CD8-positive, alpha-beta memory T cell (primary cell): ENCODE results near the gene GGACT. TPM values are rescaled to one million over a fixed set of nuclear protein-coding genes. Genes with fewer than 3 reads are reported as not detected.
A peak's percentile ranks its signal among the peaks of the same experiment; 100 is the strongest.

ENCODE experiments used
- CTCF ChIA-PET: fragments of 350-600 bp; sonication (Branson Sonifier 250); formaldehyde crosslinking; loops from one replicate; lab custom pipeline; 2021; ENCODE audit warnings: antibody characterized with exemption; lab: Charles Lee
- POLR2A ChIA-PET: fragments of 350-600 bp; sonication (Branson Sonifier 250); formaldehyde crosslinking; loops from one replicate; lab custom pipeline; 2021; ENCODE audit warnings: antibody characterized with exemption; lab: Charles Lee
- DNase-seq, 5 donors: peaks; one replicate each; pipeline versions ENCODE4 v3.0.0 to v3.0.0-alpha.2; 2020 to 2022; ENCODE audit warnings: mixed read lengths in 1 of 5
- H3K27ac ChIP-seq: one replicate; pipeline ENCODE4 v1.7.0; 2013; ENCODE audit warnings: low read depth, mild to moderate bottlenecking, low read length, moderate library complexity
- H3K27me3 ChIP-seq: 2 replicates; pipeline ENCODE4 v1.7.0; 2013; ENCODE audit warnings: low read length, mild to moderate bottlenecking; ENCODE audit not compliant: insufficient read depth, poor library complexity, severe bottlenecking
- H3K36me3 ChIP-seq: 2 replicates; pipeline ENCODE4 v1.7.0; 2013; ENCODE audit warnings: mild to moderate bottlenecking, low read length, moderate library complexity; ENCODE audit not compliant: insufficient read depth
- H3K4me1 ChIP-seq: 2 replicates; pipeline ENCODE4 v1.7.0; 2013; ENCODE audit warnings: mild to moderate bottlenecking, low read length, moderate library complexity; ENCODE audit not compliant: insufficient read depth
- H3K4me3 ChIP-seq: 2 replicates; pipeline ENCODE4 v1.7.0; 2013; ENCODE audit warnings: mild to moderate bottlenecking, low read length
- H3K9me3 ChIP-seq: 2 replicates; pipeline ENCODE4 v1.7.0; 2013; ENCODE audit warnings: mild to moderate bottlenecking, low read length
- H3K27ac Mint-ChIP-seq, 8 donors: one replicate each; pipeline ENCODE4 v1.8.0; 2020 to 2021; ENCODE audit warnings: mixed read lengths in 8 of 8, mild to moderate bottlenecking in 6 of 8, inconsistent platforms in 3 of 8, moderate library complexity in 3 of 8
- H3K27me3 Mint-ChIP-seq, 2 donors: one replicate each; pipeline ENCODE4 v1.8.0; 2020 to 2021; ENCODE audit warnings: mixed read lengths in 2 of 2, mild to moderate bottlenecking in 1 of 2, moderate library complexity in 1 of 2
- H3K36me3 Mint-ChIP-seq, 3 donors: one replicate each; pipeline ENCODE4 v1.8.0; 2020 to 2021; ENCODE audit warnings: mixed read lengths in 3 of 3, inconsistent platforms in 1 of 3, mild to moderate bottlenecking in 1 of 3
- H3K4me1 Mint-ChIP-seq, 3 donors: one replicate each; pipeline ENCODE4 v1.8.0; 2020 to 2021; ENCODE audit warnings: mixed read lengths in 3 of 3, inconsistent platforms in 1 of 3, mild to moderate bottlenecking in 1 of 3
- H3K4me3 Mint-ChIP-seq, 7 donors: one replicate each; pipeline ENCODE4 v1.8.0; 2020 to 2021; ENCODE audit warnings: mixed read lengths in 7 of 7, mild to moderate bottlenecking in 6 of 7, moderate library complexity in 4 of 7, inconsistent platforms in 2 of 7
- H3K9me3 Mint-ChIP-seq, 5 donors: one replicate each; pipeline ENCODE4 v1.8.0; 2020 to 2022; ENCODE audit warnings: mixed read lengths in 5 of 5, mild to moderate bottlenecking in 3 of 5, moderate library complexity in 2 of 5, inconsistent platforms in 1 of 5
- polyA plus RNA-seq: library from polyadenylated mRNA; unstranded; fragments of 300-500 nt; fragmentation: Illumina TruSeq; gene quantifications from one replicate; pipeline ENCODE4 v1.2.3, GENCODE V29; 2021
- total RNA-seq, 2 experiments: library from RNA; stranded (reverse); gene quantifications; one replicate each; pipeline ENCODE4 v1.2.3, GENCODE V29; 2021

GGACT gene
- total and polyA plus RNA-seq, 3 experiments from 2014 or later, result 4.9 to 9.2 (median 5.7) TPM

DNA sequence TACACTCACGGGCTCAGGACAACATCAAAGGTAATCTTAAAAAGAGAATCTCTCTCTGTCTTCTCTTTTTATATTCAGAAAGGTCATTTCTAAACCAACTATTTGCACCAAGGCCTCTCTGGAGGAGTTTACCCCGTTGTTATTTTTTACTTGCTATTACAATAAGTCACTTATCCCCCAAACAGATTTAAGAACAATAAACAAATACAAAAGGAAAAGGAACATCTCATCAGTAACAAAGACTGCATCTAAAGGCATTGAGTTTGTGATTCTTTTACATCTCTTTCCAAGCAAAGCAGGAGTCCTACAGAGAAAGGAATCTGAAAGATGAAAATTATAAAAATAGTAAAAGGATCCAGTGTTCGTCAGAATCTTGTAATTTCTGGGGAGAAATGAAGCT lies 75.4 kb downstream of the GGACT start:
- peaks cover 0 to 3% (median 1%) of the 10 kb centered on the region in 3 donors for H3K36me3 Mint-ChIP-seq
- Histone ChIP-seq H3K4me3 (no peak overlapping the region), H3K4me1 (peaks cover 7% of the 10 kb centered on the region), H3K27me3 (no peaks in the 10 kb centered on the region), H3K9me3 (no peaks in the 10 kb centered on the region), H3K27ac (no peak overlapping the region), H3K36me3 (no peaks in the 10 kb centered on the region)
- H3K4me3 Mint-ChIP-seq, result no peak overlapping the region
- POLR2A ChIA-PET, result no interaction called here
- no peak for DNase-seq
- no peaks in the 10 kb centered on the region for H3K9me3 Mint-ChIP-seq
- no peaks in the 10 kb centered on the region for H3K27me3 Mint-ChIP-seq
- H3K4me1 Mint-ChIP-seq, result peaks cover 9 to 17% (median 15%) of the 10 kb centered on the region in 3 donors
- CTCF ChIA-PET, result interaction anchor here (2.3 to 9.6 kb wide), 2 partner anchors 10 to 857 kb away, joined by 9 to 76 read pairs; no protein-coding TSS in a partner anchor
- no peak overlapping the region for H3K27ac Mint-ChIP-seq

DNA sequence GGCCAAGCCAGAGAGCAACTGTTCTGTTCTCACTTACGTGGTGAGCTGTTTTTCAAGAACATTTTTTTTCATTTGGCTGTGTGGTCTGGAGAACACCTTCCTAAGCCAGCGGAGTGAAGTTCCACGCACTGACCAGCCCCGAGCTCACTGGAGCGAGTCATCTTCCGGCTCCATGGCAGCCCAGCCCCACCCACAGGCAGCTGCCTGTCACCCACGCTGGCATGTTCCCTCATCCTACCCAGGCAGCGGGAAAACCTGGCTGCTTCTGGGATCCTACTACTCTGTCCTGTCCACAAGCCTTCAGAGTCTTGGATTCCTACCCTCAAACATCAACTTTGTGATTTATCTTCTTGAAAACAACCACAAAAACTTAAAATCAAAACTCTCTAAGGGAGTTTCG lies 76.2 kb downstream of the GGACT start:
- ChIA-PET CTCF (interaction anchor here (1.4 to 9.6 kb wide), 3 partner anchors 9 to 856 kb away, joined by 3 to 76 read pairs (median 9); no protein-coding TSS in a partner anchor), POLR2A (no interaction called here)
- no peak overlapping the region for H3K27ac Mint-ChIP-seq
- H3K4me3 Mint-ChIP-seq, result no peak overlapping the region
- H3K4me1 ChIP-seq, result peaks cover 1% of the 10 kb centered on the region
- no peaks in the 10 kb centered on the region for H3K27me3 ChIP-seq
- H3K36me3 Mint-ChIP-seq, result peaks cover 0 to 3% (median 1%) of the 10 kb centered on the region in 3 donors
- no peaks in the 10 kb centered on the region for H3K9me3 Mint-ChIP-seq
- no peaks in the 10 kb centered on the region for H3K9me3 ChIP-seq
- no peak for DNase-seq
- no peak overlapping the region for H3K27ac ChIP-seq
- H3K27me3 Mint-ChIP-seq, result no peaks in the 10 kb centered on the region
- no peaks in the 10 kb centered on the region for H3K36me3 ChIP-seq
- peaks cover 5 to 9% (median 8%) of the 10 kb centered on the region in 3 donors for H3K4me1 Mint-ChIP-seq
- no peak overlapping the region for H3K4me3 ChIP-seq

DNA sequence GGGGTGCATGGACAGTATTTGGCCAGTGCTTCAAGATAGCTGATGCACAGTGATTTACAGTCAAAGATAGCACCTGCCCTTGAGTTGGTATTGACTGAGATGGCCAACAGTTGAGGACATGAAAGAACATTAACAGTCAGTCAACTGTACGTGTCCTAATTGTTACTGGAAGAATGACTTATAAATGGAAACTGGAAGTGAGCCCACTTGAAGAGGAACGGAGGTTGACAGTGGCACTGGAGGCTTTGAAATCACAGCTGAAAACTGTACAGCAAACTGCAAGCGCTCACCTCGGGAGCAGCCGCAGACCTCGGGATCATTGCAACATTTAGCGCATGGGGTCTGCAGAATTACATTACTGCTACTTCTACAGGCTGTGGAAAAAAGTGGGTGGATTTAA lies 77.1 kb downstream of the GGACT start:
- no peak overlapping the region for H3K27ac ChIP-seq
- H3K4me3 ChIP-seq, result no peak overlapping the region
- H3K27me3 Mint-ChIP-seq, result no peaks in the 10 kb centered on the region
- peak overlapping the region in 1 of 8 donors; percentile 18 for H3K27ac Mint-ChIP-seq
- H3K9me3 Mint-ChIP-seq, result no peaks in the 10 kb centered on the region
- H3K4me3 Mint-ChIP-seq, result no peak overlapping the region
- peaks cover 0 to 1% (median under 1%) of the 10 kb centered on the region in 3 donors for H3K36me3 Mint-ChIP-seq
- H3K27me3 ChIP-seq, result no peaks in the 10 kb centered on the region
- H3K4me1 ChIP-seq, result no peaks in the 10 kb centered on the region
- no peaks in the 10 kb centered on the region for H3K36me3 ChIP-seq
- H3K4me1 Mint-ChIP-seq, result peaks cover 8 to 13% (median 11%) of the 10 kb centered on the region in 3 donors
- ChIA-PET CTCF (interaction anchor here (1.4 to 9.6 kb wide), 2 partner anchors 594 to 855 kb away, joined by 3 to 76 read pairs; no protein-coding TSS in a partner anchor), POLR2A (no interaction called here)
- H3K9me3 ChIP-seq, result no peaks in the 10 kb centered on the region
- DNase-seq, result no peak

DNA sequence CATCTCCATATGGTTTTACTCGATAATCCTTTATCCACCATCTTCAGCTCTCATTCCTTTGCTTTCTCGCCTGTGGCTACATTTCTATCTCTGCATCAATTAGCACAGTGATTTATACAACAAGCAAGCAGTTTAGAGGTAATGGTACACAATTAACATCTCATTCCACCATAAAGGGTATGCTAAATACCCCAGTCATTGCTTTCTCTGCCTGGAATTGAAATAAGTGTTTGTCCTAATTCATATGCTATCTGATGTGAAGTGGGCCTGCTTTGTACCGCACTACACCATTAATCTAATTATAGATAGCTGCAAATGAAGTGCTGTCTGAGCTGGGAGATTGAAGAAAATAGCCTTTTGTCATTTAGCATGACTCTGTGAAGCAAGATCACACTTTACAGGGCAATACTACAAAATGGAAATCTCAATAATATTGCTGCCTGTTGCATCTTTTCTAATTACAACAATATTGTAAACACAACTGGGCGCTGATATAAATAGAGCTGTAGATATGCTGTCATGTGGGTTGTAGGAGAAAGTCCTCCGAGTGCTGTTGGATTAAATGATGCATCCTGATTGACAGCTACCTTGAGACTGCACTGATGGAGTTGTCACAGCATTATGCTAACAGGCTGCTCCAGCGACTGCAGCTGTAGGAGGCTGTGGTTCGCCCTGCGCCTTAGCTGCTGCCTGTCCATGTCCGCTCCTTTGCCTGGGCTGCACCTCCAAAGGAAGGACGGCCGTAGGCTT lies 78.2 kb downstream of the GGACT start:
- Histone ChIP-seq H3K9me3 (no peaks in the 10 kb centered on the region), H3K27me3 (no peaks in the 10 kb centered on the region), H3K27ac (no peak overlapping the region), H3K4me1 (no peaks in the 10 kb centered on the region), H3K4me3 (no peak overlapping the region), H3K36me3 (no peaks in the 10 kb centered on the region)
- Mint-ChIP-seq H3K27ac (no peak overlapping the region), H3K4me3 (no peak overlapping the region), H3K36me3 (peaks cover 0 to 1% (median 0%) of the 10 kb centered on the region in 3 donors), H3K27me3 (no peaks in the 10 kb centered on the region), H3K9me3 (no peaks in the 10 kb centered on the region), H3K4me1 (peaks cover 17 to 24% (median 20%) of the 10 kb centered on the region in 3 donors)
- ChIA-PET CTCF (interaction anchor here (0.6 to 9.6 kb wide), 2 partner anchors 439 to 854 kb away, joined by 3 to 76 read pairs; no protein-coding TSS in a partner anchor), POLR2A (no interaction called here)
- DNase-seq, result no peak

DNA sequence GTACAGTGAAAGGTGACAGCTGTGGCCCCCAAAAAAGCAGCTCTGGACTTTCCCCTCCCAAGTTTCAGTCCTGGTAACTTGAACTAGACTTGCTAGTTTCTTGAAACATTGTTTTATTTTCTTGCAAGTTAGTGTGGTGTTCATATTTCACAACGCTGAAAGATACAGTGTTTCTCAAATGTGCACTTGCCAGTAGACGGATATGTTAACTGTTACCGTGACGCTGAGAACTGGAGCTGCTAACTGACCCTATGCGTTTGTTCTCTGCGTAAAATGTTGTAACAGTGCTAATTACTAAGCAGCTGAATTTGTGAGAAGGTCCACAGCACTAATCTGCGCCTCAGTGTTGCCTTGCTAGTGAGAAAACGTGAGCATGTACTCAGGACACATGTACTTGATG lies 79.6 kb downstream of the GGACT start:
- H3K4me1 Mint-ChIP-seq, result peaks cover 15 to 28% (median 19%) of the 10 kb centered on the region in 3 donors
- H3K27ac ChIP-seq, result no peak overlapping the region
- H3K27me3 Mint-ChIP-seq, result no peaks in the 10 kb centered on the region
- H3K27me3 ChIP-seq, result no peaks in the 10 kb centered on the region
- H3K9me3 Mint-ChIP-seq, result no peaks in the 10 kb centered on the region
- ChIA-PET POLR2A (interaction anchor here (0.6 kb wide), 1 partner anchor 1054 kb away, joined by 7 read pairs; no protein-coding TSS in a partner anchor), CTCF (no interaction called here)
- no peak overlapping the region for H3K4me3 ChIP-seq
- H3K36me3 ChIP-seq, result no peaks in the 10 kb centered on the region
- no peaks in the 10 kb centered on the region for H3K4me1 ChIP-seq
- no peak overlapping the region for H3K4me3 Mint-ChIP-seq
- no peak for DNase-seq
- H3K9me3 ChIP-seq, result no peaks in the 10 kb centered on the region
- no peak overlapping the region for H3K27ac Mint-ChIP-seq
- peaks cover 0 to 4% (median 0%) of the 10 kb centered on the region in 3 donors for H3K36me3 Mint-ChIP-seq

DNA sequence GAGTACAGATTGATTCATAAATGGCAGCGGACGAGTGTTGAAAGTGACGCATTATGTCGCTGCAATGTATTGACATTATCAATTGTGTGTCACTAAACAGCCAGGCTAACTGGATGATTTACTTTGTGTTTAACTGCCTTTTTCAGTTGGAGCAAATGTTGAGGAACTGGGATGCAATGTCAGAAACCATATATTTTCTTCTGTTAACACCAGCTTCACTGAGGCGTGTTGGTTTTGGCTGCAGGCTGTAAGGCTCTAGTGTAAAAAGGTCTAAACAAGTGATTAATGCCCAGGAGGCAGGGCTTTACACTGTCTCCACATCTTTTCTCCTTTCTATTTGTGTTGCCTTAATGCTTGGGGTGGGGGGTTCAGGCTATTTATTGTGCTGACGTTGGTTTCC lies 80.1 kb downstream of the GGACT start:
- Mint-ChIP-seq H3K27me3 (no peaks in the 10 kb centered on the region), H3K27ac (no peak overlapping the region), H3K4me3 (no peak overlapping the region), H3K36me3 (peaks cover 0 to 4% (median 0%) of the 10 kb centered on the region in 3 donors), H3K4me1 (peaks cover 15 to 28% (median 19%) of the 10 kb centered on the region in 3 donors), H3K9me3 (no peaks in the 10 kb centered on the region)
- Histone ChIP-seq H3K36me3 (no peaks in the 10 kb centered on the region), H3K27ac (no peak overlapping the region), H3K4me3 (no peak overlapping the region), H3K4me1 (no peaks in the 10 kb centered on the region), H3K9me3 (no peaks in the 10 kb centered on the region), H3K27me3 (no peaks in the 10 kb centered on the region)
- no peak for DNase-seq
- CTCF ChIA-PET, result no interaction called here
- POLR2A ChIA-PET, result interaction anchor here (0.6 kb wide), 1 partner anchor 1053 kb away, joined by 7 read pairs; no protein-coding TSS in a partner anchor

DNA sequence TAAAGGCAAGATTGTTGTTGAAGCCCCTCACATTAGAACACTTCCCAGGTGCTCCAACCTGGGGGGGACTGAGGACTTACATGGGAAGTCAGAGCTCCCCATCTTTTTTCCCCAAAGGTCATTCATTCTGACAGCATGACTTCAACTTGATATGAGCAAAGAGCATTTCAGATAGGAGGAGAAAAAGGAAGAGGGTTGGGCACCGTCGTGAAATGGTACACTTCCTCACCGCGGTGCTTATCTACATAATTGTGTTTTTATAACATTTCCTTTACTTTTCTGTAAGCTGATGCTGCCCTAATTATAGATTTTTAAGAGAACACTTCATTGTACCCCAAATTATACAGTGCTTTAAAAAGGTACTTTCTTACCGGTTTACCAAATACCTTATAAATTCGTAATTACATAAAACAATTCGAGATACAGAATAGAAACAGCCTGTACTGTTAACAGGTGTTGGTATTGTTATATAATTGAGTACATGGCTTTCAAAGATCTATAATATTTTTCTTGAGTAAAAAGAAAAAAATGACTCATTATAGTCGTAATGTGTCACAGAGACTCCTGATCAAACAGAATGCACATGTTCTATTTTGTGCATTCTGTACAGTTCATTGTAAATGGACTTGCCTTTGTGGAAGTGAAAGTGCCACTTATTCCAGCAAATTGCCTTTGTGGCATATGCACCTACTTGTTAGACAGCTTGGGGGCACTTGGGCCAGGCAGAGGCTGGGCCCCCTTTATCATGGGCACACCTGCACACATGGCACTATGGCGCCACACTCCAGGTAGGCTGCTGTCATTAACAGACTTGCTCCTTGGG lies 81.8 kb downstream of the GGACT start:
- H3K27me3 Mint-ChIP-seq, result no peaks in the 10 kb centered on the region
- H3K27ac ChIP-seq, result no peak overlapping the region
- no peaks in the 10 kb centered on the region for H3K9me3 Mint-ChIP-seq
- no peaks in the 10 kb centered on the region for H3K4me1 ChIP-seq
- peaks cover 0 to 5% (median 3%) of the 10 kb centered on the region in 3 donors for H3K36me3 Mint-ChIP-seq
- ChIA-PET POLR2A (no interaction called here), CTCF (interaction anchor here (1.9 kb wide), 1 partner anchor 8 kb away, joined by 6 read pairs; no protein-coding TSS in a partner anchor)
- H3K4me3 ChIP-seq, result no peak overlapping the region
- peak overlapping the region in 5 of 8 donors; percentile 31 to 83 (median 70) for H3K27ac Mint-ChIP-seq
- DNase-seq, result no peak
- no peaks in the 10 kb centered on the region for H3K27me3 ChIP-seq
- H3K9me3 ChIP-seq, result no peaks in the 10 kb centered on the region
- peak overlapping the region; percentile 66 to 82 (median 76) for H3K4me3 Mint-ChIP-seq
- peaks cover 15 to 28% (median 19%) of the 10 kb centered on the region in 3 donors for H3K4me1 Mint-ChIP-seq
- no peaks in the 10 kb centered on the region for H3K36me3 ChIP-seq
